ENCODE data around the gene TMTC1.

TMTC1 gene

GRCh38 chr12:29617407-29617803 lies 166.3 kb downstream of the TMTC1 start:
- H3K36me3 ChIP-seq (ENCODE audit: insufficient read depth, low read length) = no peaks in the 10 kb centered on the region
- H3K4me3 ChIP-seq (ENCODE audit: low read length) = no peak overlapping the region
- H3K4me1 ChIP-seq (ENCODE audit: insufficient read depth, low read length) = no peaks in the 10 kb centered on the region
- H3K27me3 ChIP-seq (ENCODE audit: insufficient read depth, low read length) = no peaks in the 10 kb centered on the region
- no peak overlapping the region for H2AFZ ChIP-seq (ENCODE audit: low read depth, low read length)
- H3K9me3 ChIP-seq (ENCODE audit: low read length) = no peaks in the 10 kb centered on the region

GRCh38 chr12:29616664-29617406 lies 166.9 kb downstream of the TMTC1 start:
- no peak overlapping the region for H3K4me3 ChIP-seq (ENCODE audit: low read length)
- H3K27me3 ChIP-seq (ENCODE audit: insufficient read depth, low read length) = no peaks in the 10 kb centered on the region
- H2AFZ ChIP-seq (ENCODE audit: low read depth, low read length) = no peak overlapping the region
- H3K9me3 ChIP-seq (ENCODE audit: low read length) = no peaks in the 10 kb centered on the region
- H3K36me3 ChIP-seq (ENCODE audit: insufficient read depth, low read length) = no peaks in the 10 kb centered on the region
- H3K4me1 ChIP-seq (ENCODE audit: insufficient read depth, low read length) = no peaks in the 10 kb centered on the region

- H3K36me3 ChIP-seq (ENCODE audit: insufficient read depth, low read length) = no peaks in the 10 kb centered on the region
- no peak overlapping the region for H3K4me3 ChIP-seq (ENCODE audit: low read length)
- H3K27me3 ChIP-seq (ENCODE audit: insufficient read depth, low read length) = no peaks in the 10 kb centered on the region
- H2AFZ ChIP-seq (ENCODE audit: low read depth, low read length) = no peak overlapping the region
- H3K4me1 ChIP-seq (ENCODE audit: insufficient read depth, low read length) = no peaks in the 10 kb centered on the region
- H3K9me3 ChIP-seq (ENCODE audit: low read length) = no peaks in the 10 kb centered on the region
These were observed 168.9 kb downstream of the TMTC1 start for GRCh38 chr12:29614694-29615325.

DNA sequence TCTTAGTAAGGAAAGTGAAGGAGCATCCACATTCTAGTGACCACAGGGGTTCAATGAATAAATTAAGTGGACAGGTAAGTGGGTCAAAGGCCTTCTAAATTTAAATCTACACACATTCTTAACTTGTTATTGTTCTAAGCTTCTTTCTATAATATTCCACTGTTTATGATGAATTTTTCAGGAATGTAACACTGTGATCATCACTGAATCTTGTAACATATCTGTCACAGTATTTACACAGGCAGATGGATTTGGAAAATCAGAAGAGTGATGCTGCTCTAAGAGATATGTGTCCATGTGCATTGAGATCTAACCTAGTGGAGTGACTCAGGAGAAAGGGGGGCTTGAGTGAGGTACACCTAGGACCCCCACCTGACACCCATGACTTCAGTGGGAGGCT lies 170.8 kb downstream of the TMTC1 start:
- Histone ChIP-seq H3K36me3 (ENCODE audit: insufficient read depth, low read length) (no peaks in the 10 kb centered on the region), H3K27me3 (ENCODE audit: insufficient read depth, low read length) (no peaks in the 10 kb centered on the region), H3K4me1 (ENCODE audit: insufficient read depth, low read length) (no peaks in the 10 kb centered on the region), H2AFZ (ENCODE audit: low read depth, low read length) (no peak overlapping the region), H3K4me3 (ENCODE audit: low read length) (no peak overlapping the region), H3K9me3 (ENCODE audit: low read length) (no peaks in the 10 kb centered on the region)

DNA sequence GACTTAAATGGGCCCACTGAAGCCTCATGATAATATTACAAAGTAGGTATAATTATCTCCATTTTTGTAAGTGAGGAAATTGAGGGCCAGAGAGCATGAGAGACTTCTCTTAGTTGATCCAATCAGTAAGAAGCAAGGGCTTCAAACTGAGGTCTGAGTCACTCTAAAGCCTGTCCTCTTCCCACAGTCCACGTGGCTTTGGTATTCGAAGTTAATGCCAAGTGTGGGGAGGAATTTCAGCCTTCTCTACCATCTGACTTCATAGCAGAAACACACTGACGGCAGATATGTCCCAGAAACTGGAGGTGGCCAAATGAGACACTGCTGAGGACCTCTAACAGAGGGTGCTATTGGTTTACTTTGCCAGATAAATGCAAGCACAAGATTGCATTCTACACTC lies 171.8 kb downstream of the TMTC1 start:
- Histone ChIP-seq H3K27me3 (ENCODE audit: insufficient read depth, low read length) (no peaks in the 10 kb centered on the region), H2AFZ (ENCODE audit: low read depth, low read length) (no peak overlapping the region), H3K4me3 (ENCODE audit: low read length) (no peak overlapping the region), H3K36me3 (ENCODE audit: insufficient read depth, low read length) (no peaks in the 10 kb centered on the region), H3K9me3 (ENCODE audit: low read length) (no peaks in the 10 kb centered on the region), H3K4me1 (ENCODE audit: insufficient read depth, low read length) (no peaks in the 10 kb centered on the region)

GRCh38 chr12:29610473-29611170 lies 173.1 kb downstream of the TMTC1 start:
- Histone ChIP-seq H3K9me3 (ENCODE audit: low read length) (no peaks in the 10 kb centered on the region), H3K27me3 (ENCODE audit: insufficient read depth, low read length) (no peaks in the 10 kb centered on the region), H3K36me3 (ENCODE audit: insufficient read depth, low read length) (no peaks in the 10 kb centered on the region), H3K4me3 (ENCODE audit: low read length) (no peak overlapping the region), H2AFZ (ENCODE audit: low read depth, low read length) (no peak overlapping the region), H3K4me1 (ENCODE audit: insufficient read depth, low read length) (no peaks in the 10 kb centered on the region)

DNA sequence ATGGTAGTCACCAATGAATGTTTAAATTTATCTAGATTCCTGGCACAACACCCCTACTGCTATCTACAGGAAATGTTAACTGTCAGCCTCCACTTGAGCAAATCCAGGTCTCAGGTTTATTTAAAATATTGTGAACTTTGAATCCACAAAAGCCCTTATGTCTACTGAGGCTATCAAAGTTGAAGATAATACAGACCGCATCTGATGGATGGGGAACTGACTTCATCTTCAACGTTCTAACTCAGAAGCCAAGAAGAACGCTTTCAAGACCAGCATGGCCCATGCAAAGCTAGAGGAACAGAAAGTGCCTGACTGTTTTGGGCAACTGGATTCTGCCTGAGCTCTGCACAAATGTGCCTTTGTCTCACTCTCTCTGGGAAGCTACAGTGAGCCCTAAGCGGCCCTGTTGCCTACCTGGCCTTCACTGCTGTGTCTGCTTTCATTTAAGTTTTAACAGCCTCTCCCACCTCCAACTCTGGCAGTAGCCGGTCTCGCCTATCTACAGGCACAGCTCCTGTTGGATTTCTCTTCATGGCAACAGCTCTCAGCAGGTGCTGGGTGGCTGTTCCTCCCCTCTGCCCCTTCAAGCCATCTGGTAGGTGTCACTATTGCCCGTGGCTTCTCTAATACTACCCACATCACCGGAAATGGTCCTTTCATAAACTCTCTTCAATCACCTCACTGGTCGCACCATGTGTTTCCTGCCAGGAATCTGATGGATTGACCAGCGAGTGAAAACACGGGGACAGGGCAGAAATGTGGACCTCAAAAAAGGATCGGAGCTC lies 174.1 kb downstream of the TMTC1 start:
- no peak overlapping the region for H2AFZ ChIP-seq (ENCODE audit: low read depth, low read length)
- no peaks in the 10 kb centered on the region for H3K27me3 ChIP-seq (ENCODE audit: insufficient read depth, low read length)
- H3K9me3 ChIP-seq (ENCODE audit: low read length) = no peaks in the 10 kb centered on the region
- H3K36me3 ChIP-seq (ENCODE audit: insufficient read depth, low read length) = no peaks in the 10 kb centered on the region
- no peaks in the 10 kb centered on the region for H3K4me1 ChIP-seq (ENCODE audit: insufficient read depth, low read length)
- no peak overlapping the region for H3K4me3 ChIP-seq (ENCODE audit: low read length)

DNA sequence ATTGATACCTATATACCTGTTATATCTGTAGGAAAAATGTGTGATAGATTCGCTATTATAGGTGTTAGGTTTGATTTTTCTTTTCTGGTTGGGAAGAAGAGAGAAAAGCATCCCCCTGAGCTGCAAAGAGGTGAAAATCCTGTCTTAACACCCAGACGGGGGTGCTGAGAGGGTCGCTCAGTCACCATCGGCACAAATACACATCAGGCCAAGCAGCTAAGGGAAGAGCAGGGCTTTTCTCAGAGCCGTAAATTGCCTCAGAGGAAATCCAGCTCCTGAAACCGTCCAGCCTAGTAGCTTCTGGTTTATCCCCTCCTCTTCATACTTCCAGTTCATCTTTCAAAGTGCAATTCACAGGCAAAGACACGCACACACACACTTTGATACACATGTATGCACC lies 175.2 kb downstream of the TMTC1 start:
- H3K36me3 ChIP-seq (ENCODE audit: insufficient read depth, low read length) = no peaks in the 10 kb centered on the region
- H3K9me3 ChIP-seq (ENCODE audit: low read length) = no peaks in the 10 kb centered on the region
- H3K27me3 ChIP-seq (ENCODE audit: insufficient read depth, low read length) = no peaks in the 10 kb centered on the region
- H3K4me3 ChIP-seq (ENCODE audit: low read length) = no peak overlapping the region
- H2AFZ ChIP-seq (ENCODE audit: low read depth, low read length) = no peak overlapping the region
- no peaks in the 10 kb centered on the region for H3K4me1 ChIP-seq (ENCODE audit: insufficient read depth, low read length)

DNA sequence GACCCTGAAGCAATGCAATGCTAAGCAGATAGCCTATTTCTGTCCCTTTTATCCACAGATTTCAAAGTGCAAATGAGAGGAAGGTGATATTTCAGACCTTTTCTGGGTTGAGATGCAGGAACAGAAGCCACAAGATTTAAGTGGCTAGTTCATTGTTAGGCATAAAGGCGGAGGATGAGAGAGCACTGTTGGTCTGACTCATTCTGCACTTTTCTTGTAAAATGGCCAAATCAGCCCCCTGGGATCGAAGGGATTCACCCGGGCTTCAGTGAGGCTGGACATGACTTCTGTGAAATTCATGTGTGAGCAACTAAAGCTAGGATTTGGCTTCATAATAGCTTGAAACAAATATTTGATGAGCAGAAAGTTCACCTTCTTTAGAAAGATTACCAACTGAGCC lies 184.4 kb downstream of the TMTC1 start:
- H3K4me3 ChIP-seq (ENCODE audit: low read length) = no peak overlapping the region
- H3K9me3 ChIP-seq (ENCODE audit: low read length) = no peaks in the 10 kb centered on the region
- no peaks in the 10 kb centered on the region for H3K36me3 ChIP-seq (ENCODE audit: insufficient read depth, low read length)
- no peak overlapping the region for H2AFZ ChIP-seq (ENCODE audit: low read depth, low read length)
- H3K4me1 ChIP-seq (ENCODE audit: insufficient read depth, low read length) = peaks cover 14% of the 10 kb centered on the region
- H3K27me3 ChIP-seq (ENCODE audit: insufficient read depth, low read length) = no peaks in the 10 kb centered on the region

DNA sequence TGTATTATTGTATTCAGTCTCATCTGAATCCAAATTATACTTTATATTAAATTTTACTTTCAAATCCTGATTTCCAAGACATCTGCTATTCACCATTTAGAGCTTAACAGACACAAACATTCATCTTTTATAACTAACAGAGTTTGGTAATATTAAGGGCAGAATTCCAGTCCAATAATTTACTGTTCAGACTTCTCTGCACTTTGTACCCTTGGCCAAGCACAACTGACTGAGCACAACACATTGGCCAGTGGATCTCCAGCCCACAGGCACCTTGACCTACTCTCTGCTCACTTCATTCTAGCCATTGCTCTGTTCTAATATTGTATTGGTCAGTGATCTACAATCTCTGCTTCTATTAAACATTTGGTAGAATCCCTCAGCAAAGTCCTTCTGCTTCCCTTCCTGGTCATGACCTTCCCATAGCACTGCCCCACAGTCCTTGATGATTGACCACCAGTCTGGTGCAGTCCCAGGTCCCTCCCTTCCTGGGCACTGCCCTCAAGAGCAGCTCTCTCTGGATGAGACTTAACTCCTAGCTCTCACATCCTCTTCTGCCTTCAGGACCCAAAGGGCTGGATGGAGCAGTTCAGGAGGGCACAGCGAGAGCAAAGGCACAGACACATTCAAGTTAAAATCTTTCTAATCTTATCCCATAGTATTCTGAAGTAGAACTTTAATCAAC lies 188.5 kb downstream of the TMTC1 start:
- Histone ChIP-seq H3K4me1 (ENCODE audit: insufficient read depth, low read length) (peaks cover 12% of the 10 kb centered on the region), H3K4me3 (ENCODE audit: low read length) (no peak overlapping the region), H3K27me3 (ENCODE audit: insufficient read depth, low read length) (no peaks in the 10 kb centered on the region), H3K9me3 (ENCODE audit: low read length) (no peaks in the 10 kb centered on the region), H3K36me3 (ENCODE audit: insufficient read depth, low read length) (no peaks in the 10 kb centered on the region), H2AFZ (ENCODE audit: low read depth, low read length) (no peak overlapping the region)

- Histone ChIP-seq H2AFZ (ENCODE audit: low read depth, low read length) (no peak overlapping the region), H3K27me3 (ENCODE audit: insufficient read depth, low read length) (no peaks in the 10 kb centered on the region), H3K36me3 (ENCODE audit: insufficient read depth, low read length) (no peaks in the 10 kb centered on the region)
These were observed 190.7 kb downstream of the TMTC1 start for GRCh38 chr12:29593001-29593400.

DNA sequence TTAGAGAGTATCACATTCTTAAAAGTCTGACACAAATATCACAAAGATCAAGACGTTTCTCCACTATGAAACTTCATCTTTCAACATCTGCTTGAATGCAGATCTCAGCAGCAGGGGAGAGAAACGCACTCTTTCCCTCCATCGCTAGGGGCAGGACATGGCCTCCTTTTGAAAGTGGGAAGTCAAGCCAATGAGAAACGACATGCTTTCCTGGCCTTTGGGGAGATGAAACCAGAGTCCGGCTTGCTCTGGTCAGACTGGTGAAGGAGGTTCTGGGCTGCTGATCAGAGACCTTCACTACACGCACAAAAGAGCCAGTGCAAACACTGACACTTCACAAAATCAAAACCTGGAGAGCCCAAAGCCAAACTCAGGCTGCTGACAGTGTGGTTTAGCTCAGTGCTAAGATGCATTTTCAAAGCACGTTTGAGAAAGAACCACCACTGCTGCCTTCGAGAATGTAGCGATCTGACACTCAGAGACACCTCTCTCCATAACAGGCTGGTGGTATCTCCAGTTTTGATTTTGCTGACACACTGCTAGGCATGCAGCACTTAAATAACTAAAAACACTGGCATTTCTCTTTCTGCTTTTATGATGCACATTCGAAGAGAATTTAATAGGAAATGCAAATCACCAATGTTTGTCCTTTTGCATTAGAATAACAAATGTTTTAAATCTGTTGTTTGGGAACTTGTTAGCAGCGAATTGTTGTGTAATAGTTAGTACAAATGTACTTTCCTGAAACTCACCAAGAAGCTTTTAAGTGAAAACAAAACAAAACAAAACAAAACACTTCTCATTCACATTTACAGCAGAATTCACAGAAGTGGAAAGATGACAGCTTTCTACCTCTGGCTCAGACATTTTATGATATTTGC lies 192.4 kb downstream of the TMTC1 start:
- H3K27me3 ChIP-seq (ENCODE audit: insufficient read depth, low read length) = no peaks in the 10 kb centered on the region
- H3K4me1 ChIP-seq (ENCODE audit: insufficient read depth, low read length) = no peaks in the 10 kb centered on the region
- no peaks in the 10 kb centered on the region for H3K36me3 ChIP-seq (ENCODE audit: insufficient read depth, low read length)
- H3K4me3 ChIP-seq (ENCODE audit: low read length) = no peak overlapping the region
- H3K9me3 ChIP-seq (ENCODE audit: low read length) = no peaks in the 10 kb centered on the region
- H2AFZ ChIP-seq (ENCODE audit: low read depth, low read length) = no peak overlapping the region

More at GRCh38 chr12:29593001-29593400, 190.7 kb downstream of the TMTC1 start:
- no peaks in the 10 kb centered on the region for H3K9me3 ChIP-seq (ENCODE audit: low read length)
- no peak overlapping the region for H3K4me3 ChIP-seq (ENCODE audit: low read length)
- no peaks in the 10 kb centered on the region for H3K4me1 ChIP-seq (ENCODE audit: insufficient read depth, low read length)

All from neuron (in vitro differentiated cells).